AG04449 (cell line): ENCODE data around the gene PLEKHN1.
A peak's percentile ranks its signal among the peaks of the same experiment; 100 is the strongest.

Source experiments
- CTCF ChIA-PET: fragments of 350-600 bp; formaldehyde crosslinking; extraction: SDS; loops from one replicate; lab custom pipeline; 2021; ENCODE audit warnings: antibody characterized with exemption; lab: Yijun Ruan, JAX
- POLR2A ChIA-PET: fragments of 400-600, 350-600 bp; formaldehyde crosslinking; extraction: SDS; loops from one replicate; lab custom pipeline; 2020; ENCODE audit warnings: antibody characterized with exemption, inconsistent platforms; lab: Yijun Ruan, JAX
- DNase-seq: peaks from one replicate; pipeline ENCODE4 v3.0.0-alpha.2; 2010; ENCODE audit warnings: low read depth, low spot score
- H3K4me3 ChIP-seq: 2 replicates; pipeline ENCODE4 v1.5.1; 2011; ENCODE audit warnings: low read depth, mild to moderate bottlenecking, control low read depth, low read length
- TF ChIP-seq, protein P1 (sequence below): IDR thresholded peaks from one replicate; pipeline ENCODE4 v1.5.1; 2011; ENCODE audit warnings: mild to moderate bottlenecking, moderate library complexity, low read length, control low read depth, inconsistent platforms; ENCODE audit not compliant: insufficient read depth; ENCODE audit errors: missing control alignments

PLEKHN1 gene

GRCh38 chr1:951364-951763, 14.9 kb upstream of the PLEKHN1 start:
- CTCF ChIA-PET, result interaction anchor here (1.5 to 2.2 kb wide), 3 partner anchors 11 to 48 kb away, joined by 6 to 9 read pairs (median 7); no protein-coding TSS in a partner anchor
- DNase-seq, result no peak
- H3K4me3 ChIP-seq, result no peak overlapping the region
- TF ChIP-seq, protein P1, sequence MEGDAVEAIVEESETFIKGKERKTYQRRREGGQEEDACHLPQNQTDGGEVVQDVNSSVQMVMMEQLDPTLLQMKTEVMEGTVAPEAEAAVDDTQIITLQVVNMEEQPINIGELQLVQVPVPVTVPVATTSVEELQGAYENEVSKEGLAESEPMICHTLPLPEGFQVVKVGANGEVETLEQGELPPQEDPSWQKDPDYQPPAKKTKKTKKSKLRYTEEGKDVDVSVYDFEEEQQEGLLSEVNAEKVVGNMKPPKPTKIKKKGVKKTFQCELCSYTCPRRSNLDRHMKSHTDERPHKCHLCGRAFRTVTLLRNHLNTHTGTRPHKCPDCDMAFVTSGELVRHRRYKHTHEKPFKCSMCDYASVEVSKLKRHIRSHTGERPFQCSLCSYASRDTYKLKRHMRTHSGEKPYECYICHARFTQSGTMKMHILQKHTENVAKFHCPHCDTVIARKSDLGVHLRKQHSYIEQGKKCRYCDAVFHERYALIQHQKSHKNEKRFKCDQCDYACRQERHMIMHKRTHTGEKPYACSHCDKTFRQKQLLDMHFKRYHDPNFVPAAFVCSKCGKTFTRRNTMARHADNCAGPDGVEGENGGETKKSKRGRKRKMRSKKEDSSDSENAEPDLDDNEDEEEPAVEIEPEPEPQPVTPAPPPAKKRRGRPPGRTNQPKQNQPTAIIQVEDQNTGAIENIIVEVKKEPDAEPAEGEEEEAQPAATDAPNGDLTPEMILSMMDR, result peak; percentile 48
- POLR2A ChIA-PET, result no interaction called here

DNA sequence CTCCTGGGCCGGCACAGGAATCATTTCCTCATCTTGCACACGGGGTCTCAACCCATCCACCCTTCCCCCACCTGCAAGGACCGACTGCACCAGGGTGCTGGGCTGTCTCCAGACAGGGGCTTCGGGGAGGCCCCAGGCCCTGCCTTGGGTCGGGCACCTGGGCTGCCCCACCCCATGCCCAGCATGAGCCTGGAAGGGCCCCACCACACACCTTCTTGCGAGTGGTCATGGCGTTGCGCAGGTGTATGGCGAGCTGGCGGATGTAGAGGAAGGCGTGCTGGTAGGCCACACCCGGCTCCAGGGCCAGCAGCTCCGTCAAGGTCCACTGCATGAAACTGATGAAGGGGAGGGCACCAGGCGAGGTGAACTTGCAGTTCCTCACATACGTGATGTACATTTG, 14.1 kb upstream of the PLEKHN1 start:
- no peak for DNase-seq
- TF ChIP-seq, protein P1, result no peak
- ChIA-PET CTCF (interaction anchor here (1.1 to 2.2 kb wide), 4 partner anchors 11 to 49 kb away, joined by 3 to 9 read pairs (median 6); no protein-coding TSS in a partner anchor), POLR2A (interaction anchor here (1.0 kb wide), 1 partner anchor 9 kb away, joined by 4 read pairs; no protein-coding TSS in a partner anchor)
- no peak overlapping the region for H3K4me3 ChIP-seq

DNA sequence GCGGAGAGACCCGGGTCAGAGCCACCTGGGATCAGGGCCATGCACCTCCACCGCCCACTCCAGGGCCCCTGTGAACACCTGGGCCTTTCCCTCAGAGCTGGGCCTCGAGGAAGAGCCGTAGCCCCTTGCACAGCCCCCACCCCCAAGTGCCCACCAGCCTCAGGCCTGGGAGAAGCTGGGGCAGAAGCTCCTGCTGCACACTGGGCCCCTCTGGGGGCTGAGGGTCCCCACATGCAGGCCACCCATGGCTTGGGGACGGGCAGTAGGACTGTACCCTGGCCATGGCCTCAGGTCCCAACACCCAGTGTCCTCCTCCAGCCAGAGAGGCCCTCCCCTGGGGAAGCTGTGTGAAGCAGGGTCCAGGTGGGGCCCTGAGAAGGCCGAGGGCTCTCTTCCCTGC, 13.7 kb upstream of the PLEKHN1 start:
- DNase-seq, result no peak
- no peak overlapping the region for H3K4me3 ChIP-seq
- TF ChIP-seq, protein P1, result no peak
- ChIA-PET CTCF (interaction anchor here (1.1 to 2.2 kb wide), 4 partner anchors 12 to 49 kb away, joined by 3 to 9 read pairs (median 6); no protein-coding TSS in a partner anchor), POLR2A (interaction anchor here (1.0 kb wide), 1 partner anchor 10 kb away, joined by 4 read pairs; no protein-coding TSS in a partner anchor)

GRCh38 chr1:953524-954320, 12.6 kb upstream of the PLEKHN1 start:
- POLR2A ChIA-PET, result no interaction called here
- TF ChIP-seq, protein P1, result no peak
- CTCF ChIA-PET, result interaction anchor here (0.8 to 2.2 kb wide), 3 partner anchors 14 to 50 kb away, joined by 3 to 7 read pairs (median 6); no protein-coding TSS in a partner anchor
- no peak overlapping the region for H3K4me3 ChIP-seq
- DNase-seq, result no peak

- no peak for DNase-seq
- POLR2A ChIA-PET, result interaction anchor here (0.6 kb wide), 1 partner anchor 319 kb away, joined by 3 read pairs; the partner anchor contains the start of gene UBE2J2
- no peak overlapping the region for H3K4me3 ChIP-seq
- TF ChIP-seq, protein P1, result no peak
- CTCF ChIA-PET, result interaction anchor here (1.7 to 2.1 kb wide), 2 partner anchors 13 to 50 kb away, joined by 5 to 7 read pairs; no protein-coding TSS in a partner anchor
Measured at GRCh38 chr1:954927-955326, 11.4 kb upstream of the PLEKHN1 start.

- CTCF ChIA-PET, result interaction anchor here (1.1 to 2.1 kb wide), 3 partner anchors 14 to 51 kb away, joined by 3 to 7 read pairs (median 5); no protein-coding TSS in a partner anchor
- no peak overlapping the region for H3K4me3 ChIP-seq
- DNase-seq, result no peak
- TF ChIP-seq, protein P1, result no peak
- POLR2A ChIA-PET, result interaction anchor here (0.9 kb wide), 1 partner anchor 12 kb away, joined by 3 read pairs; no protein-coding TSS in a partner anchor
Measured at GRCh38 chr1:955474-955873, 10.8 kb upstream of the PLEKHN1 start.
